HG02981 (cell line): ENCODE data around the gene CDNF.
"Not testable (repeated sequence)": the region's sequence is repeated elsewhere in the genome, so short reads cannot be mapped to it uniquely, and the experiment has no call there.

Experiments used
- ATAC-seq: cut with Tn5 transposase; IDR thresholded peaks from one replicate; pipeline ENCODE4 v1.9.1; 2021; ENCODE audit warnings: mild to moderate bottlenecking, moderate library complexity; ENCODE audit not compliant: unreplicated experiment

CDNF gene

GRCh38 chr10:14840178-14840577 lies 2.3 kb upstream of the CDNF start:
- no peak for ATAC-seq

- ATAC-seq: no peak
Measured at GRCh38 chr10:14839305-14839695, 1.5 kb upstream of the CDNF start.

- no peak for ATAC-seq
Measured at GRCh38 chr10:14838582-14839304, 906 bp upstream of the CDNF start.

- no peak for ATAC-seq
Measured at GRCh38 chr10:14837003-14837756, 657 bp downstream of the CDNF start.

DNA sequence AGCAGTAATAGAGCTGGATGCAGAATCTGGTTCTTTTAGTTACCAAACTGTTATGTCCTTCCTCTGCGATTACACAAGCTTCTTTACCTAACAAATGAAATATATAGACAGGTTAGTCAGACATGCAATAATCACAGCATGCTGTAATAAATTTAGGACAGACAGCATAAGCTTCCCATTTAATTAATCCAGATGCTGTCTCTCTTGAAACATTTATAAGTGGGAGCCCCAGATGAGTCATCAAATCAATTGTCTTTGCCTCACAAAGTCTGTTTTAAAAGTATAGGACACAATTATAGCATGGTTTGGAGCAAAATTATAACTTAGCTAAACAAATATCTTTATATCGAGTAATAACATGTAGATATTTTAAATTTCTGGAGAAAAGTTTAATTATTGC lies 1.6 kb downstream of the CDNF start:
- ATAC-seq: no peak

GRCh38 chr10:14833106-14833505 lies 4.7 kb downstream of the CDNF start:
- no peak for ATAC-seq

- no peak for ATAC-seq
Measured at GRCh38 chr10:14826076-14826829, 11.6 kb downstream of the CDNF start.

GRCh38 chr10:14823966-14824365 lies 13.9 kb downstream of the CDNF start:
- ATAC-seq: no peak

DNA sequence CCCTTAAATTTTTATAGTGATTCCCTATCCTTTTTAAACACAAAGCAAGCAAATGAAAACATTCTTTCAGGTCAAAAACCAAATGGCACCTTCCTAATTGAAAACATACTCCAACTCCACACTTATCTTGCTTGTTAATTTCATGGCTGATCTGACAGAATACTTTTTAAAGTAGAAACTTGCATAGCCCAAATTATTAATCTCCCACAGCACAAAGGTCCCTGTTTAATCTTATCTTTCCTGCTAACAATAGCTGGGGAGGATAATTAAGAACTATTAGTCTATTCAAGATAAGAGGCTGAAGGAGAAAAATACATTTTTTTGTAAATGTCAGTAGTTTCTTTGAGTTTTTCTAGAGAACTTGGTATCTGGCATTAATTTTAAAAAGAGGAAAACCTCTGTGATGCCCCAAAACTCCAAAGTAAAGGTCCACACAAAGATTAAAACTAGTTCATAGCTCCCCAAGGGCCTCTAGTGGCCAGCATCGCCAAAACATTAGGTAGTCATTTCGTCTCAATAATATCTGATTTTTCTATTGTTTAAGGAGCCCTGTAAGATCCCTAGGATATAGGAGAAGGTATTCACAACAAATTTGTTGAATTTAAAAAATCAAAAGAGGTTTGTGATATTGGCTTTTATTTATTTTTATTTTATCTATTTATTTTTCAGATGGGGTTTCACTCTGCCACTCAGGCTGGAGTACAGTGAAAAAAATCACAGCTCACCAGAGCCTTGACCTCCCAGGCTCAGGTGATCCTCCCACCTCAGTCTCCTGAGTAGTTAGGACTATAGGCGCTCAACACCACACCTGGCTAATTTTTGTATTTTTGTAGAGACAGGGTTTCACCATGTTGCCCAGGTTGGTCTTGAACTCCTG lies 14.7 kb downstream of the CDNF start:
- ATAC-seq: no peak

- ATAC-seq: no peak
Measured at GRCh38 chr10:14821635-14822375, 16.0 kb downstream of the CDNF start.

- ATAC-seq: no peak
Measured at GRCh38 chr10:14820775-14821154, 17.1 kb downstream of the CDNF start.

GRCh38 chr10:14820010-14820774 lies 17.6 kb downstream of the CDNF start:
- ATAC-seq: no peak

DNA sequence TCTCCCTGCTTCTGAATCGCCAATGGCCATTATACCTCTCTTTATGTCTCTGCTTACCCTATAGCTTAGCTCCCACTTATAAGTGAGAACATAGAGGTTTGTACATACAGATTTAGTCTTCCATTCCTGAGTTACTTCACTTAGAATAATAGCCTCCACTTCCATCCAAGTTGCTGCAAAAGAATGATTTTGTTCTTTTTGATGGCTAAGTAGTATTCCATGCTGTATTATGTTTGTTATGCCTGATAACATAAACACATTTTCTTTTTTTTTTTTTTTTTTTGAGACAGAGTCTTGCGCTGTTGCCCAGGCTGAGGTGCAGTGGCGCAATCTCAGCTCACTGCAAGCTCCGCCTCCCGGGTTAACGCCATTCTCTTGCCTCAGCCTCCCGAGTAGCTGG lies 21.1 kb downstream of the CDNF start:
- not testable (repeated sequence) for ATAC-seq

- no peak for ATAC-seq
Measured at GRCh38 chr10:14815681-14816080, 22.2 kb downstream of the CDNF start.

DNA sequence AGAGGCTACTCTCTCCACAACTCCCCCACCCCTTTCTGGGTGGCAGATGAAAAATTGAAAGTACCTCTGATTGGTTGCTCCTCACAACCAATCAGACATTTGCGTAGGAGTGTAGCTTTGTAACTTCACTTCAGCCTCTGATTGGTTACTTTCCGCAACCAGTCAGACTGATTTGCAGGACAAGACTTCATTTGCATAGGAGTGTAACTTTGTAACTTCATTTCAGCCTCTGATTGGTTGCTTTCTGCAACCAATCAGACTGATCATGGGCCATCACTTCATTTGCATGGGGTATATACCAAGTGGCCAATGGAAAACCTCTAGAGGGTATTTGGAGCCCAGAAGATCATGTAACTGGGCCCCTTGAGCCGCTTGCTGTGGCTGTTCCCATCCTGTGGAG lies 25.6 kb downstream of the CDNF start:
- no peak for ATAC-seq

- no peak for ATAC-seq
Measured at GRCh38 chr10:14810969-14811953, 26.6 kb downstream of the CDNF start.

DNA sequence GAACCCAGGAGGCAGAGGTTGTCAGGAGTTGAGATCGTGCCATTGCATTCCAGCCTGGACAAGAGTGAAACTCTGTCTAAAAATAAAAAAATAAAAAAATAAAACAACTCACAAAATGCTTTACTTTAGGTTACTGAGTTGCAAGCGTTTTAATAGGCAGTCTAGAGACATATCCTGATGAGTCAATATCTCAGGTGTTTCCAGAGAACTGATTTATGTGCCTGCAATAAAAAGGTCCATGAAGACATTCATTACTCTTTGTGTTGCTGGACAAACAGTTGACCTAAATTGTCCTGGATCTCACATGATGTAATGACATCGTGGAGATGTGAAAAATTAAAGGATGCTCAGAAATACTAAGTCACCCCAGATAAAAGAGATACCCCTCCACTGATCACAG lies 31.5 kb downstream of the CDNF start:
- no peak for ATAC-seq

GRCh38 chr10:14803827-14804226 lies 34.0 kb downstream of the CDNF start:
- ATAC-seq: peak; percentile 53
